Calu3 (cell line): Measurements from ENCODE around the gene NCAPH2. TPM values are rescaled to one million over a fixed set of nuclear protein-coding genes. Genes with fewer than 3 reads are reported as not detected.

Experiments used
- BruUV-seq: library from RNA; stranded (reverse); fragments of 400-500 nt; replicated peaks from 2 replicates; lab custom pipeline; 2021; lab: Mats Ljungman, UMichigan
- CTCF ChIA-PET: fragments of 300-600 bp; sonication (Branson Sonifier 250); formaldehyde crosslinking; loops from one replicate; lab custom pipeline; 2022; ENCODE audit warnings: antibody characterized with exemption; lab: Charles Lee
- DNase-seq: peaks from one replicate; pipeline ENCODE4 v3.0.0; 2022
- H3K27ac Mint-ChIP-seq: one replicate; pipeline ENCODE4 v1.8.0; 2022; ENCODE audit warnings: mixed read lengths; ENCODE audit not compliant: unreplicated experiment
- H3K27me3 Mint-ChIP-seq: one replicate; pipeline ENCODE4 v1.8.0; 2022; ENCODE audit warnings: mixed read lengths; ENCODE audit not compliant: unreplicated experiment
- H3K36me3 Mint-ChIP-seq: one replicate; pipeline ENCODE4 v1.8.0; 2022; ENCODE audit warnings: mild to moderate bottlenecking, moderate library complexity, mixed read lengths; ENCODE audit not compliant: insufficient read depth, unreplicated experiment
- H3K4me1 Mint-ChIP-seq: one replicate; pipeline ENCODE4 v1.8.0; 2022; ENCODE audit warnings: mild to moderate bottlenecking, low read depth, mixed read lengths; ENCODE audit not compliant: unreplicated experiment
- H3K4me3 Mint-ChIP-seq: one replicate; pipeline ENCODE4 v1.8.0; 2022; ENCODE audit warnings: mild to moderate bottlenecking, low read depth, moderate library complexity, mixed read lengths; ENCODE audit not compliant: unreplicated experiment
- H3K9me3 Mint-ChIP-seq: one replicate; pipeline ENCODE4 v1.8.0; 2022; ENCODE audit warnings: low read depth, mixed read lengths; ENCODE audit not compliant: unreplicated experiment
- intact Hi-C: fragments of 100-400 bp; cut with micrococcal nuclease; formaldehyde crosslinking; loops from one replicate; pipeline ENCODE4 v1.10.0; 2022; ENCODE audit not compliant: unreplicated experiment
- total RNA-seq: library from RNA; stranded (reverse); gene quantifications from 2 replicates; pipeline ENCODE4 v1.2.3, GENCODE V29; 2022
- TF ChIP-seq, protein P1 (sequence below): fragments of 200-600 bp; IDR thresholded peaks from one replicate; pipeline ENCODE4 v1.8.0; 2022; ENCODE audit warnings: antibody characterized with exemption; ENCODE audit not compliant: unreplicated experiment

Gene NCAPH2
- total RNA-seq, 1 experiment from 2014 or later, result 92.0 TPM

DNA sequence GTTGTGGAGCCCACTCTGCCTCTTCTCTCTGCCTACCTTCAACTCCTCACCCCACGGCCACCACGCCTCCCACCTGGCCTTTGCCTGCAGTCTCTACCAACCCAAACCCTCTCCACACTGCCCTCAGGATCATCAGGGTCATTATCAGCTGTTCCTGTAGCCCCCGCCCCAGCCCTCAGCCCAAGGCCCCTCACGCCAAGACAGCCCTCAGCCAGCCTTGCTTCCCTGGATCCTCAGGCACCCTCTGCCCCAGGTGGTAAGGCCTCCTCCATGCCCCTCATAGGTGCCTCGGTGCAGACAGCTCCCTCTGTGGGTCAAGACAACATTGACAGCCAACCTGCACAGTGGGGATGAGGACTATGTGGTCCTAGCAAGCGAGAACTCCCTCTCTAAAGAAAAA, 34.9 kb upstream of the NCAPH2 start:
- H3K9me3 Mint-ChIP-seq, result no peaks in the 10 kb centered on the region
- peak overlapping the region; percentile 85 for H3K4me3 Mint-ChIP-seq
- TF ChIP-seq, protein P1, sequence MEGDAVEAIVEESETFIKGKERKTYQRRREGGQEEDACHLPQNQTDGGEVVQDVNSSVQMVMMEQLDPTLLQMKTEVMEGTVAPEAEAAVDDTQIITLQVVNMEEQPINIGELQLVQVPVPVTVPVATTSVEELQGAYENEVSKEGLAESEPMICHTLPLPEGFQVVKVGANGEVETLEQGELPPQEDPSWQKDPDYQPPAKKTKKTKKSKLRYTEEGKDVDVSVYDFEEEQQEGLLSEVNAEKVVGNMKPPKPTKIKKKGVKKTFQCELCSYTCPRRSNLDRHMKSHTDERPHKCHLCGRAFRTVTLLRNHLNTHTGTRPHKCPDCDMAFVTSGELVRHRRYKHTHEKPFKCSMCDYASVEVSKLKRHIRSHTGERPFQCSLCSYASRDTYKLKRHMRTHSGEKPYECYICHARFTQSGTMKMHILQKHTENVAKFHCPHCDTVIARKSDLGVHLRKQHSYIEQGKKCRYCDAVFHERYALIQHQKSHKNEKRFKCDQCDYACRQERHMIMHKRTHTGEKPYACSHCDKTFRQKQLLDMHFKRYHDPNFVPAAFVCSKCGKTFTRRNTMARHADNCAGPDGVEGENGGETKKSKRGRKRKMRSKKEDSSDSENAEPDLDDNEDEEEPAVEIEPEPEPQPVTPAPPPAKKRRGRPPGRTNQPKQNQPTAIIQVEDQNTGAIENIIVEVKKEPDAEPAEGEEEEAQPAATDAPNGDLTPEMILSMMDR, result peak; percentile 41
- no TSS peak for BruUV-seq
- no peaks in the 10 kb centered on the region for H3K27me3 Mint-ChIP-seq
- peaks cover 64% of the 10 kb centered on the region for H3K36me3 Mint-ChIP-seq
- intact Hi-C loops, result no loop called here
- CTCF ChIA-PET, result interaction anchor here (1.0 to 1.7 kb wide), 3 partner anchors 13 to 85 kb away, joined by 3 to 5 read pairs (median 4); no protein-coding TSS in a partner anchor
- H3K27ac Mint-ChIP-seq, result peak overlapping the region; percentile 57
- DNase-seq, result peak; percentile 54
- H3K4me1 Mint-ChIP-seq, result peaks cover 42% of the 10 kb centered on the region

DNA sequence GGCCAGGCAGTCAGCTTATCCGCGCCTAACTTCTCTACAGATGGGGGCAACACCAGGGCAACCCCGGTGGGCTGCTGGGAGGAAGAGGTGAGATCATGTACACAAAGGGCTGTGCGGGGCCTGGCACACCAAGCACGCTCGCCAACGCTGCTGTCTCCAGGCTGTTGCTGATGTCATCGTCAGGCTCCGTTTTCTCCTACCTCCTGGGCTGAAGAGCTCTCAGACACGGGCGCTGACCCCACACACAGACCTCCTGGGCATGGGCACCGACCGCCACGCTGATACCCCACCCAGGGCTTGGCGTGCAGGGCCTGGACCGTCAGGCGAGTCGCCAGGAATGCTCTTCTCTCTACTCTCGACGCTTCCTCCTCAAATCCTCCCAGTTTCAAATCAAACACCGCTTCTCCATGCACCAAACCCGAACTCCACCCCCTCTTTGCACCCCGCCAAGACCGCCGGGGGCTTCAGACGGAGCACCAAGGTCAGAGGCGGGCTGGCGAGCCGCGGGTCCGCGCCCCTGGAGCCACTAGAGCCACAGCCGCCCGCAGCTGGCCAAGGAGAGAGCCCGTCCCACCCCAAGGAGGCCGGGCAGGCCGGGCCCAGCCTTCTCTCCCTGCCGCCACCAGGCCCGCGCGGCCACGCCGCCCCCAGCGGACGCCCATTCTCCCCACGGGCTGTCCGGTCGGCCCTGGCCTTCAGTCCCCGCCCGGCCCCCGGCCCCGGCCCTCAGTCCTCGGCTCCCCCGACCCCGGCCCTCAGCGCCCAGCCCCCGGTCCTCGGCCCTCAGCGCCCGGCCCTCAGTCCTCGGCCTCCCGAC, 34.0 kb upstream of the NCAPH2 start:
- TF ChIP-seq, protein P1, result no peak
- intact Hi-C loops, result no loop called here
- no TSS peak for BruUV-seq
- Mint-ChIP-seq H3K27me3 (peaks cover under 1% of the 10 kb centered on the region), H3K27ac (peak overlapping the region; percentile 57), H3K4me1 (peaks cover 42% of the 10 kb centered on the region), H3K36me3 (peaks cover 58% of the 10 kb centered on the region), H3K9me3 (no peaks in the 10 kb centered on the region), H3K4me3 (peak overlapping the region; percentile 85)
- peak; percentile 44 for DNase-seq
- CTCF ChIA-PET, result interaction anchor here (1.0 to 1.7 kb wide), 3 partner anchors 14 to 86 kb away, joined by 3 to 5 read pairs (median 4); no protein-coding TSS in a partner anchor

DNA sequence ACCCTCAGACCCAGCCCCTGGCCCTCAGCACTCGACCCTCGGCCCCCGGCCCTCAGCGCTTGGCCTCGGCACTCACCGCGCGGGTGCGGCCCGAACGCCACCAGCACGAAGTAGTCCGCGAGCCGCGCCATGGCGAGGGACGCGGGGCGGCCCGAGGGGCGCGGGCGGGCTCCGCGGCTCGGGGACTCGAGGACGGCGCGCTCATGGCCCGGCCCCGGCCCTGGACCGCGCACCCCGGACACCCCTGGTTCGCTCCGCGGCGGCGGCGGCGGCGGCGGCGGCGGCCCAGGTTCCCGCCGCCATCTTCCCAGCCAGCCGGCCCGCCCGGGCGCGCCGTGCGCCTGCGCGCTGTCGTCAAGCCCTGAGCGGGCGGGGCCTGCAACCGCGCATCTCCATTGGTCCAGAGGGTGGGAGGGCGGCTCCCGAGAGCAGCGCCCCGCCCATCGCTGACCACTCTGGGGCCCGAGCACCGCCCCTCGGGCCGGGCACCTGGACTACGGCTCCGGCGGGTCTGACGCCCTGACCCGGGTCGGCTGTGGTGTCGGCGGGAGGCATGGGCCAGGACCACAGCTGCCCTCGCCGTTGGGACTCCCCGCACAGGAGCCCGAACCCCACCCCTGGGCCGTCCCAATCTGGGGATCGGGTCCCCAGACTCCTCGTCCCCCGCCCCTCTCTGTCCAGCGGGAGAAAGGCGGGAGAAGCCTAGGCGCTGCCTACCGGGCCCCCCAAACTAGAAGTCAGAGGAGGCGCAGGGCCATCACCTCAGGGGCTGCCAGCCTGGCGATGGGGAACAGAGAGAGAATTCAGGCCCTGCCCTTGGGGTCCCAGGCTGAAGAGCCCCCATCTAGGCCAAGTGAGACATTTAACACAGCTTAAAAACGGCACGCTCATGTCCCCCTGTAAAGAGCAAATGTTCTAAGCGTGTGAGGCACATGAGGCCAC, 33.0 kb upstream of the NCAPH2 start, which contains the start of gene SBF1:
Gene SBF1, minus strand, starts transcription at position 326 of the 942 bp plus-strand sequence. Its CDS starts 195 bp downstream, at position 131.
- Mint-ChIP-seq H3K27ac (peak within 1 kb of the TSS; percentile 57), H3K9me3 (no peaks in the 10 kb centered on the region), H3K4me1 (peaks cover 42% of the 10 kb centered on the region), H3K27me3 (peaks cover 10% of the 10 kb centered on the region), H3K36me3 (peaks cover 51% of the 10 kb centered on the region), H3K4me3 (peak within 1 kb of the TSS; percentile 85)
- no TSS peak for BruUV-seq
- DNase-seq, result peak; percentile 95
- intact Hi-C loops, result no loop called here
- TF ChIP-seq, protein P1, result no peak
- CTCF ChIA-PET, result no interaction called here

DNA sequence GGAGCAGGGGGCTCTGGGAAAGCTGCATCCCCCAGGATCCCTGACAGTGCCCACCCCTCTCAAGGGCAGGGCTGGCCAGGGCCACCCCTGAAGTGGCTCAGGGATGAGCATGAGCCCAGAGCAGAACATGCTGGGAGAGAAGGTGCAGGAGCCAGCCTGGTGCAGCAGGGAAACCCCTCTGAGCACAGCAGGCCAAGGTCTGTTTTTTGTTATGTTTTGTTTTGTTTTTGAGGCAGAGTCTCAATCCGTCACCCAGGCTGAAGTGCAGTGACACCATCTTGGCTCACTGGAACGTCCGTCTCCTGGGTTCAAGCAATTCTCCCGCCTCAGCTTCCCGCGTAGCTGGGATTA, 32.4 kb upstream of the NCAPH2 start:
- TF ChIP-seq, protein P1, result no peak
- CTCF ChIA-PET, result no interaction called here
- BruUV-seq, result no TSS peak
- Mint-ChIP-seq H3K4me1 (peaks cover 35% of the 10 kb centered on the region), H3K9me3 (no peaks in the 10 kb centered on the region), H3K4me3 (peak overlapping the region; percentile 85), H3K27me3 (peaks cover 15% of the 10 kb centered on the region), H3K27ac (peak overlapping the region; percentile 27), H3K36me3 (peaks cover 49% of the 10 kb centered on the region)
- DNase-seq, result no peak
- intact Hi-C loops, result no loop called here
